ENCODE data around the gene MYLK. TPM values are rescaled to one million over a fixed set of nuclear protein-coding genes. Genes with fewer than 3 reads are reported as not detected.
"Not testable (repeated sequence)": the region's sequence is repeated elsewhere in the genome, so short reads cannot be mapped to it uniquely, and the experiment has no call there.

Gene MYLK
- total RNA-seq, 4 donors from 2014 or later: 32.0 to 81.2 (median 61.5) TPM

DNA sequence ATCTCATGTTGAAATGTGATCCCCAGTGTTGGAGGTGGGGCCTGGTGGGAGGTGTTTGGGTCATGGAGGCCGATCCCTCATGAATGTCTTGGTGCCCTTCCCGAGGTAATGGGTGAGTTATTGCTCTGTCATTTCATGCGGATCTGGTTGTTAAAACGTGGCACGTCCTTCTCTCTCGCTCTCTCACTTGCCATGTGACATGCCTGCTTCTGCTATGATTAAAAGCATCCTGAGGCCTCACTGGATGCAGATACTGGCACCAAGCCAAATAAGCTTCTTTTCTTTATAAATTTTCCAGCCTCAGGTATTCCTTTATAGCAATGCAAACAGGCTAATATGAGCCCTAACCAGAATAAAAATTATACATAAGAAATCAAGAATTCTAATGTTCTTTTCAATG is 267.5 kb downstream of the MYLK start:
- DNase-seq (ENCODE audit: low spot score in 2 of 2): no peak
- Histone ChIP-seq H3K9me3 (no peaks in the 10 kb centered on the region), H3K4me1 (peaks cover 0 to 41% (median 23%) of the 10 kb centered on the region in 4 donors), H3K4me3 (no peak overlapping the region), H3K27me3 (no peaks in the 10 kb centered on the region), H3K27ac (no peak overlapping the region), H3K36me3 (peaks cover 0 to 15% (median 5%) of the 10 kb centered on the region in 3 donors)
- no peak for TF ChIP-seq POLR2A (IDR thresholded peaks at IDR 0.05)
- 85 to 91% methylated on average over 6 of the region's 6 CpGs for WGBS, 2 donors

DNA sequence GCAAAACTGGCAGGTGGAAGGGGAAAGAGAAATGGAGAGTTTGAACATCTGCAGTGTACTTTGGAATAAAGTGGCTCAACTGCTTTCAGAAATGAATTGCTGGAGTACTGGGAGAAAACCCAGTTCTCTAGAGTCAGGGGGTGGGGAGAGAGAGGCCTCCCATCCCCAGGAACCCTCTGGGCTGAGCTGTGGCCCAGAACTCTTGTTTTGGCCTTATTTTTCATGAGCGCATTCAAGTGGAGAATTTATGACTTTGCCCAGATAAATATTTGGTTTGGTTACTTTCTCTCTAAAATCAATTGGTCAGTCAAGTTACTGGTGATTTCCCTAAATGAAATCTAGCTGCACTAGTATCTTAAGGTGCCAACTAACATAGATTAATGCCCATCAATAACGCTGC is 270.6 kb downstream of the MYLK start:
- 67 to 71% methylated on average over 2 of the region's 2 CpGs for WGBS, 2 donors
- no peak for DNase-seq (ENCODE audit: low spot score in 2 of 2)
- H3K9me3 ChIP-seq: no peaks in the 10 kb centered on the region
- no peak overlapping the region for H3K27ac ChIP-seq
- H3K27me3 ChIP-seq: no peaks in the 10 kb centered on the region
- no peak for TF ChIP-seq POLR2A (IDR thresholded peaks at IDR 0.05)
- no peak for TF ChIP-seq EP300 (IDR thresholded peaks at IDR 0.05)
- TF ChIP-seq, protein P1, sequence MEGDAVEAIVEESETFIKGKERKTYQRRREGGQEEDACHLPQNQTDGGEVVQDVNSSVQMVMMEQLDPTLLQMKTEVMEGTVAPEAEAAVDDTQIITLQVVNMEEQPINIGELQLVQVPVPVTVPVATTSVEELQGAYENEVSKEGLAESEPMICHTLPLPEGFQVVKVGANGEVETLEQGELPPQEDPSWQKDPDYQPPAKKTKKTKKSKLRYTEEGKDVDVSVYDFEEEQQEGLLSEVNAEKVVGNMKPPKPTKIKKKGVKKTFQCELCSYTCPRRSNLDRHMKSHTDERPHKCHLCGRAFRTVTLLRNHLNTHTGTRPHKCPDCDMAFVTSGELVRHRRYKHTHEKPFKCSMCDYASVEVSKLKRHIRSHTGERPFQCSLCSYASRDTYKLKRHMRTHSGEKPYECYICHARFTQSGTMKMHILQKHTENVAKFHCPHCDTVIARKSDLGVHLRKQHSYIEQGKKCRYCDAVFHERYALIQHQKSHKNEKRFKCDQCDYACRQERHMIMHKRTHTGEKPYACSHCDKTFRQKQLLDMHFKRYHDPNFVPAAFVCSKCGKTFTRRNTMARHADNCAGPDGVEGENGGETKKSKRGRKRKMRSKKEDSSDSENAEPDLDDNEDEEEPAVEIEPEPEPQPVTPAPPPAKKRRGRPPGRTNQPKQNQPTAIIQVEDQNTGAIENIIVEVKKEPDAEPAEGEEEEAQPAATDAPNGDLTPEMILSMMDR (IDR thresholded peaks at IDR 0.05): no peak
- H3K4me3 ChIP-seq: no peak overlapping the region
- H3K4me1 ChIP-seq: peaks cover 0 to 13% (median 8%) of the 10 kb centered on the region in 4 donors
- peaks cover 0 to 21% (median 5%) of the 10 kb centered on the region in 3 donors for H3K36me3 ChIP-seq

DNA sequence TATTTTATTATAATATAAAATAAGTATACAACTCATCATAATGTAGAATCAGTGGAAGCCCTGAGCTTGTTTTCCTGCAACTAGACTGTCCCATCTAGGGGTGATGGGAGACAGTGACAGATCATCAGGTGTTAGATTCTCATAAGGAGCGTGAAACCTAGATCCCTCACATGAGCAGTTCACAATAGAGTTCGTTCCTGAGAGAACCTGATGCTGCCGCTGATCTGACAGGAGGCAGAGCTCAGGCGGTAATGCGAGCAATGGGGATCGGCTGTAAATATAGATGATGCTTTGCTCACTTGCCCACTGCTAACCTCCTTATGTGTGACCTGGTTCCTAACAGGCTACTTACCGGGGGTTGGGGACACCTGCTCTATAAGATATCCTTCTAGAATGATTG is 272.5 kb downstream of the MYLK start:
- 90 to 93% methylated on average over 7 of the region's 7 CpGs for WGBS, 2 donors
- H3K9me3 ChIP-seq; H3K27ac ChIP-seq; DNase-seq (ENCODE audit: low spot score in 2 of 2); H3K4me1 ChIP-seq; H3K4me3 ChIP-seq; H3K27me3 ChIP-seq: not testable (repeated sequence)
- peaks cover 0 to 21% (median 5%) of the 10 kb centered on the region in 3 donors for H3K36me3 ChIP-seq

DNA sequence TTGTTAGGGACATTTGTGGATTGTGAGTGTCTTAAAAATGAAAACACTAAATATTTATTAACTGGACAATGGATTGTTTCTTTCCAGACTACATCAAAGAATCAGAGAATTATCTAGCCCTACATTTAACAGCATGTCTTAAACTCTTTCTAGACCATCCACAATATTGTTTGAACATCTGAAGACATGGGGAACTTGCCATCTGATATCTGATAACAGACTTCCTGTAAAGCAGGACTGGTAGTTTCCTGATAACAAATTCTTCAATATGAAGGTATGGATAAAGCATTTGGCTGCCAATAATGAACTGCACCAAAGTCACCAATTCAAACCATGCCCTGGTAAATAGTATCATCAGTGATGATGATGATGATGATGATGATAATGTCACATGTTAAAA is 273.1 kb downstream of the MYLK start:
- no peak for TF ChIP-seq POLR2A (IDR thresholded peaks at IDR 0.05)
- TF ChIP-seq, protein P1 (IDR thresholded peaks at IDR 0.05): no peak
- no peak for TF ChIP-seq EP300 (IDR thresholded peaks at IDR 0.05)
- no peak overlapping the region for H3K27ac ChIP-seq
- no peak overlapping the region for H3K4me3 ChIP-seq
- peaks cover 0 to 21% (median 5%) of the 10 kb centered on the region in 3 donors for H3K36me3 ChIP-seq
- no peaks in the 10 kb centered on the region for H3K9me3 ChIP-seq
- DNase-seq (ENCODE audit: low spot score in 2 of 2): no peak
- no peaks in the 10 kb centered on the region for H3K4me1 ChIP-seq
- H3K27me3 ChIP-seq: no peaks in the 10 kb centered on the region

DNA sequence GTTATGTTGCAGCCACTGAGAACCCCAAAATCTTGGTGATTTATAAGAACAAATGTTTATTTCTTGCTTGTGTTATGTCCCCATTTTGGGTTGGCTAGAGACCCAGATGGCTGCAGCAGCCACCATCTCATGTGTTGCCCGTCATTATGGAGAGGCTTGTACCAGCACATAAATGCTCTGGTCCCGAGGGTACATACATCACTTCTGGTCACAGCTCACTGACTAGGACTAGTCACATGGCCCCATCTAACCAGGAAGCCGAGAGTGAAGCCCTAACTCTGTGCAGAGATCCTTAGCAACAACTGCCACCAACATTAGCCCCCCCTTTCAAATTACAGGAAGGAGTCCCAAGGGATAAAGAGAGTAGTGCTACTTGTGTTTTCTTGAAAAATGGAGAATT is 273.8 kb downstream of the MYLK start:
- DNase-seq (ENCODE audit: low spot score in 2 of 2): no peak
- 78 to 91% methylated on average over 3 of the region's 3 CpGs for WGBS, 2 donors
- Histone ChIP-seq H3K27me3 (no peaks in the 10 kb centered on the region), H3K9me3 (no peaks in the 10 kb centered on the region), H3K27ac (no peak overlapping the region), H3K4me3 (no peak overlapping the region), H3K4me1 (no peaks in the 10 kb centered on the region), H3K36me3 (peaks cover 0 to 21% (median 5%) of the 10 kb centered on the region in 3 donors)
- no peak for TF ChIP-seq POLR2A (IDR thresholded peaks at IDR 0.05)
- no peak for TF ChIP-seq EP300 (IDR thresholded peaks at IDR 0.05)

DNA sequence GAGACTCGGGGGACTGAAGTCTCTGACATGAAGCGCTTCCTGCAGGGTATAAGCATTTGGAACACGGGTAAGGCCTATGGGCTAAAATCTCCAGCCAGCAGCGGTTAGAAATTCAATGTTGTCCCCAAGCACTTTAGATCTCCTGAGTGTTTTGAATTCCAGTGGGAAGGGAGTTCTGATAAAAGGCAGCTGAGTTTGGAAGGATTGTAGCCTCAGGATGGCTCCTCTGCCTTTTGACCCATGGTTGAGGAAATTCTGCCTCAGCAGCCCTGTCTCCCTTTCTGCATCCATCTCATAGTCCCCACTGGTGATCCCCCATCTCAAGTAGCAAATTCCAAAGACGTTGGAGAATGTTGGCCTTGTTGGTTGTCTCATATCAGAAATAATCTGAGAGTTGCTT is 275.1 kb downstream of the MYLK start:
- Histone ChIP-seq H3K4me3 (no peak overlapping the region), H3K36me3 (peaks cover 0 to 21% (median 5%) of the 10 kb centered on the region in 3 donors), H3K27me3 (no peaks in the 10 kb centered on the region), H3K4me1 (no peaks in the 10 kb centered on the region), H3K9me3 (no peaks in the 10 kb centered on the region), H3K27ac (no peak overlapping the region)
- TF ChIP-seq EP300 (IDR thresholded peaks at IDR 0.05) (no peak), POLR2A (IDR thresholded peaks at IDR 0.05) (no peak)
- TF ChIP-seq, protein P1 (IDR thresholded peaks at IDR 0.05): no peak
- DNase-seq (ENCODE audit: low spot score in 2 of 2): no peak
- WGBS, 2 donors: 79 to 86% methylated on average over 5 of the region's 5 CpGs

Measured in tibial nerve (tissue), 4 donors.